GM20431 (cell line): ENCODE data around the gene SMCO1.
"Not testable (repeated sequence)": the region's sequence is repeated elsewhere in the genome, so short reads cannot be mapped to it uniquely, and the experiment has no call there.

ENCODE experiments used
- in situ Hi-C: fragments of 300-500 bp; cut with MseI, MboI; formaldehyde crosslinking; loops from one replicate; pipeline ENCODE4 v1.15.0; 2020; ENCODE audit warnings: low sequenced_read_pairs; ENCODE audit not compliant: unreplicated experiment

Gene SMCO1

DNA sequence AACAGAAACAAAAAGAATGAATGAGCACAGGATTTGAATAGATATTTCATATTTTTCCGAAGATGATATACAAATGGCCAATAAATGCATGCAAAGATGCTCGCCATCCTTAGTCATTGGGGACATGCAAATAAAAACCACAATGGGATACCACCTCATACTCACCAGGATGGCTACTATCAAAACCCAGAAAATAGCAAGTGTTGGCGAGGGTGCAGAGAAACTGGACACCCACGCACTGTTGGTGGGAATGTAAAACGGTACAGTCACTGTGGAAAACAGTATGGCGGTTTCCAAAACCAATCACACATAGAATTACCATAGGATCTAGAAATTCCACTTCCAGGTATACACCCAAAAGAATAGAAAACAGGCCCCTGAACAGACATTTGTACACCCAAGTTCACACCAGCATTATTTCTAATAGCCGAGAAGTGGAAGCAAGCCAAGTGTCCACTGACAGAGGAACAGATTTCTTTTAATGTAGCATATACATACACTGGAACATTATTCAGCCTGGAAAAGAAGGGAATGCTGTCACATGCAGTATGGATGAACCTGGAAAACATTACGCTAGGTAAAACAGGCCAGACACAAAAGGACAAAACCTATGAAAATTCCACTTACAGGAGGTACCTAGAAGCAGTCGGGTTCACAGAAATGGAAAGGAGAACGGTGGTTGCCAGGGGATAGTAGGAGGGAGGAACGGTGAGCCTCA is 15.2 kb downstream of the SMCO1 start:
- in situ Hi-C loops: loop anchor here (25.0 kb wide), 1 partner anchor 238 kb away; no protein-coding TSS in a partner anchor

- in situ Hi-C loops: no loop called here
These were observed 16.1 kb downstream of the SMCO1 start for GRCh38 chr3:196499061-196499460.

DNA sequence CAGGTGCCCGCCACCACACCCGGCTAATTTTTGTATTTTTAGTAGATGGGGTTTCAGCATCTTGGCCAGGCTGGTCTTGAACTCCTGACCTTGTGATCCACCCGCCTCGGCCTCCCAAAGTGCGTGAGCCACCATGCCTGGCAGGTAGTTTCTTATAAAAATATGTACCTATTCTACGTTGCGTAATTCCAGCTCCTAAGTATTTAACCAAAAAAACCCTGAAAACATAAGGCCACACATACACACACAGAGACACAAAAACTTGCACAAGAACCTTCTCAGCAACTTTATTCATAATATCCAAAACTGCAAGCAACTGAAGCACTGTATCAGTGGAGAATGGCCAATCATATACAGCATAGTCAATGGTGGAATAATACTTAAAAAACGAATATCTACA is 16.8 kb downstream of the SMCO1 start:
- in situ Hi-C loops: no loop called here

GRCh38 chr3:196496183-196496582 is 19.0 kb downstream of the SMCO1 start:
- in situ Hi-C loops: no loop called here

DNA sequence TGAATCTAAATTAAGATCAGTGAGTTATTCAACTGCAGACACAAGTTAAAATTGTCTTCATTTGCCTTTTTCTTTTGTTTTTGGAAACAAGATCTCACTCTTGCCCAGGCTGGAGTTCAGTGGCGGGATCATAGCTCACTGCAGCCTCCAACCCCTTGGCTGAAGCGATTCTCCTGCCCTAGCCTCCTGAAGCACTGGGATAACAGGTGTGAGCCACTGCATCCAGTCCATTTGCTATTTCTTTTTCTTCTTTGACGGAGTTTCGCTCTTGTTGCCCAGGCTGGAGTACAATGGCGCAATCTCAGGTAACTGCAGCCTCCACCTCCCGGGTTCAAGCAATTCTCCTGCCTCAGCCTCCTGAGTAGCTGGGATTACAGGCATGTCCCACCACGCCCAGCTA is 21.9 kb downstream of the SMCO1 start:
- in situ Hi-C loops: no loop called here

DNA sequence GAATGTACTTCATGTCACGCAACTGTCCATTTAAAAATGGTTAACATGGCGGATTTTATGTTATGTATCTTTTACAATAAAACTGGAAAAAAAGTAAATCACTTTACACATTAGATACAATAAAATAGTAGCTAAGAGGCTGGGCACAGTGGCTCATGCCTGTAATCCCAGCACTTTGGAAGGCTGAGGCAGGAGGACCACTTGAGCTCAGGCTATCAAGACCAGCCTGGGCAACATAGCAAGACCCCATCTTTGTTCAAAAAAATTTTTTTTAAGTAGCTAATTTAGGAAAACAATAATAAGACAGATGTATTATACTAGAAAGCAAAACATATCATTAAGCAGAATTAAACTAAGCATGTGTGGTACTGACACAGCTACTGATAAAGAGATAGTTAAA is 23.1 kb downstream of the SMCO1 start:
- in situ Hi-C loops: no loop called here

DNA sequence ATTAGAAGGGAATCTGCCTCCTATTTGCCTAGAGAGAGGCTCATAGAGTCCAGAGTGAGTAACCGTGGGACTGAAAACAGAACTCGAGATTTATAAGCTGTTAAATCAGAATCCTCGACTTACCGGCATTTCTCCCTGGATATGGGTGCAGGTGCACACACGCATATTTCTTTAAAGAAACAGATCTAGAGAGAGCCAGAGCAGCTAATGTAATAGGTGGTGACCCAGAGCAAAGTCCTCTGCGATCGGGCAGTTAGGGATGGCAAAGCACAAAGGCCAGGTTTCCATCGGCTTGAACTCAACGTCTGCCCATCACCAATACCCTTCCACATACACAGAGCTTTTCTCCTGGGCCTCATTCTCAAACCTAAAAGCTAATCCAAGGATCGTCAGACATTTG is 25.4 kb downstream of the SMCO1 start:
- in situ Hi-C loops: no loop called here

- in situ Hi-C loops: no loop called here
These were observed 28.9 kb downstream of the SMCO1 start for GRCh38 chr3:196486263-196486662.

DNA sequence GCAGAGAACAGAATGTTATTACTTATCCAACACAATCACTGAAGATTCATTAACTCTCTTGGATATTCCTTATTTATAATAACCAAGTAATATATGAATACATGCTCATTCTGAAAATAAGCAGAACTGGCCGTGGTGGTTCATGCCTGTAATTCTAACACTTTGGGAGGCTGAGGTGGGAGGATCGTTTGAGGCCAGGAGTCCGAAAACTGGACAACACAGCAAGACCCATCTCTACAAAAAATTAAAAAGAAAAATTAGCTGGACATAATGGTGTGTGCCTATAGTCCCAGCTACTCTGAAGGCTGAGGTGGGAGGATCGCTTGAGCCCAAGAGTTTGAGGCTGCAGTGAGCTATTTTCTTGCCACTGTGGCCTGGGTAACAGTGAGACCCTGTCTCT is 37.5 kb downstream of the SMCO1 start:
- in situ Hi-C loops: no loop called here

GRCh38 chr3:196472286-196472685 is 42.9 kb downstream of the SMCO1 start:
- in situ Hi-C loops: no loop called here

- in situ Hi-C loops: no loop called here
These were observed 43.6 kb downstream of the SMCO1 start for GRCh38 chr3:196471551-196471950.

DNA sequence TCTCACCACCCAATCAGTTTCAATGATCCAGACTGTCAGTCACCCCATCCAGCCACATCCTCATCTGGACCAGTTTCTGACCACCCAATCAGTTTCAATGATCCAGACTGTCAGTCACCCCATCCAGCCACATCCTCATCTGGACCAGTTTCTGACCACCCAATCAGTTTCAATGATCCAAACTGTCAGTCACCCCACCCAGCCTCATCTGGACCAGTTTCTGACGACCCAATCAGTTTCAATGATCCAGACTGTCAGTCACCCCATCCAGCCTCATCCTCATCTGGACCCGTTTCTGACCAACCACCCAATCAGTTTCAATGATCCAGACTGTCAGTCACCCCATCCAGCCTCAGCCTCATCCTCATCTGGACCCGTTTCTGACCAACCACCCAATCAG is 45.0 kb downstream of the SMCO1 start:
- in situ Hi-C loops: not testable (repeated sequence)

DNA sequence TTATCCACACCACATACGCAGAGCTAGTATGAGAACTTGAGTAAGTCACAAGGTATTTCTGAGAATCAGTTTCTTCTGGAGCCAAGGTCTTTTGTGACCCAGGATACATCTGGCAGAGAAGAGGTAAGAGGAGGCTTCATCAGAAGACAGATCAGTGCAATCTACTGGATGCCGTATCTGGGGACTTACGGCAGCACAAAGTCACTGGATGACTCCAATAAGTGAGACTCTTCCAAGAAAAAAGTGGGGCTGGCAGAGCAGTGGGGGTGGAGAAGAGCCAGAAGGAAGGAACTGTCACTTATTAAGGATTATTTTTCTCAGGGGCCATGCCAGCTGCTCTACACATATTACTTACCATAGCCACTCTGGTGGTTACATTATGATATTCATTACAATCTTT is 51.3 kb downstream of the SMCO1 start:
- in situ Hi-C loops: no loop called here

DNA sequence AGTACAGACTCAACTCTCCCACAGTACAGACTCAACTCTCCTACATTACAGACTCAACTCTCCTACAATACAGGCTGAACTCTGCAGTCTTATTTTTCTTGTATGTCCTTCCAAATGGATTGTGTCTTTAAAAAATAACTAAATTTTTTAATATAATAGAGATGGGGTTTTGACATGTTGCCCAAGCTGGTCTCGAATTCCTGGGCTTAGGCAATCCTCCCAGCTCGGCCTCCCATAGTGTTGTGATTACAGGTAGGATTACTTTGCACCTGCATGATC is 51.7 kb downstream of the SMCO1 start:
- in situ Hi-C loops: no loop called here

DNA sequence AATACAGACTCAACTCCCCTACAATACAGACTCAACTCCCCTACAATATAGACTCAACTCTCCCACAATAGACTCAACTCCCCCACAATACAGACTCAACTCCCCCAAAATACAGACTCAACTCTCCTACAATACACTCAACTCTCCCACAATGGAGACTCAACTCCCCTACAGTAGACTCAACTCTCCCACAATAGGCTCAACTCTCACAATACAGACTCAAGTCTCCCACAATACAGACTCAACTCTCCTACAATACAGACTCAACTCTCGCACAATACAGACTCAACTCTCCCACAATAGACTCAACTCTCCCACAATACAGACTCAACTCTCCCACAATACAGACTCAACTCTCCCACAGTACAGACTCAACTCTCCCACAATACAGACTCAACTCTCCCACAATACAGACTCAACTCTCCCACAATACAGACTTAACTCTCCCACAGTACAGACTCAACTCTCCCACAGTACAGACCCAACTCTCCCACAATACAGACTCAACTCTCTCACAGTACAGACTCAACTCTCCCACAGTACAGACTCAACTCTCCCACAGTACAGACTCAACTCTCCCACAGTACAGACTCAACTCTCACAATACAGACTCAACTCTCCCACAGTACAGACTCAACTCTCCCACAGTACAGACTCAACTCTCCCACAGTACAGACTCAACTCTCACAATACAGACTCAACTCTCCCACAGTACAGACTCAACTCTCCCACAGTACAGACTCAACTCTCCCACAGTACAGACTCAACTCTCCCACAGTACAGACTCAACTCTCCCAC is 52.3 kb downstream of the SMCO1 start:
- in situ Hi-C loops: not testable (repeated sequence)

DNA sequence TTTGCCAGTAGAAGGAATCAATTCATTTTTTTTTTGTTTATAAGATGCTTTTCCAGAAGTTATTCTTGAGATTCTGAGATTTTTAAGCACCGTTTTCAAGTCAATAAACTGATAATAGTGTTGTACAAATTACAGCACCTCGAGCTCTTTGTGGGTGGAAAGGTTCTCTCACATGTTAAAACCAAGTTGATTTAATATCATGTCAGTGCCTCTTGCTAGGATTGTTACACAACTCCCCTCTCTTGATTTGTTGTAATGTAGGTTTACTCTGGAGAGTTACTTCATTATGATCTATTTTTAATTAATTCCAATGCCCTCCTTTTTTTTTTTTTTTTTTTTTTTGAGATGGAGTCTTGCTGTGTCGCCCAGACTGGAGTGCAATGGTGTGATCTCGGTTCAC is 57.1 kb downstream of the SMCO1 start:
- in situ Hi-C loops: no loop called here

GRCh38 chr3:196457470-196457869 is 57.7 kb downstream of the SMCO1 start:
- in situ Hi-C loops: not testable (repeated sequence)
